ENCODE measurements around the gene FBXL15.

DNA sequence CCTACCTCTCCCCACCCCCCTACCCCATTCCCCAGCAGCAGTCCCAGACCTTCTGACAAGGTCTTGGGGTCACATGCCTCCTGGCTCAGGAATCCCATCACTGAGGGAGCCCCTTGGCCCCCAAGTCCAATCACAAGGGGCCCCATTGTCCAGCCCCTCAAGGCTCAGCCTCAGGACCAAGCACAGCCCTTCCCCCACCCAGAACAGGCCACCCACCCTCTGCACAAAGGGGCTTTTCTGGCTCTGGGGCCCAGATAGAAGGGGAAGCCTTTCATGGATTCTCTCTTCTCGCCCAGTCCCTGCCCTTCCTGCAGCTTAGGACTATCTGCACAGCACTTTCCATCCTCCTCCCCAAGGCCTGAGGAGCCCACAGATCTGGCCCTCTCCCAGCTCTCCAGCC lies 4.8 kb downstream of the FBXL15 start:
- no peak for TF ChIP-seq POLR2AphosphoS5 (IDR thresholded peaks at IDR 0.05; ENCODE audit: insufficient read depth in 1 of 2, low read depth in 1 of 2)
- TF ChIP-seq, protein P1, sequence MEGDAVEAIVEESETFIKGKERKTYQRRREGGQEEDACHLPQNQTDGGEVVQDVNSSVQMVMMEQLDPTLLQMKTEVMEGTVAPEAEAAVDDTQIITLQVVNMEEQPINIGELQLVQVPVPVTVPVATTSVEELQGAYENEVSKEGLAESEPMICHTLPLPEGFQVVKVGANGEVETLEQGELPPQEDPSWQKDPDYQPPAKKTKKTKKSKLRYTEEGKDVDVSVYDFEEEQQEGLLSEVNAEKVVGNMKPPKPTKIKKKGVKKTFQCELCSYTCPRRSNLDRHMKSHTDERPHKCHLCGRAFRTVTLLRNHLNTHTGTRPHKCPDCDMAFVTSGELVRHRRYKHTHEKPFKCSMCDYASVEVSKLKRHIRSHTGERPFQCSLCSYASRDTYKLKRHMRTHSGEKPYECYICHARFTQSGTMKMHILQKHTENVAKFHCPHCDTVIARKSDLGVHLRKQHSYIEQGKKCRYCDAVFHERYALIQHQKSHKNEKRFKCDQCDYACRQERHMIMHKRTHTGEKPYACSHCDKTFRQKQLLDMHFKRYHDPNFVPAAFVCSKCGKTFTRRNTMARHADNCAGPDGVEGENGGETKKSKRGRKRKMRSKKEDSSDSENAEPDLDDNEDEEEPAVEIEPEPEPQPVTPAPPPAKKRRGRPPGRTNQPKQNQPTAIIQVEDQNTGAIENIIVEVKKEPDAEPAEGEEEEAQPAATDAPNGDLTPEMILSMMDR (IDR thresholded peaks at IDR 0.05) = no peak
- TF ChIP-seq POLR2A (IDR thresholded peaks at IDR 0.05) = no peak
